Stimulated activated naive CD4-positive, alpha-beta T cell (primary cell): ENCODE data around the gene PARN.

ENCODE experiments used
- DNase-seq, 6 experiments: peaks; one replicate each; lab custom pipeline; 2025; lab: John Stamatoyannopoulos, UW

Gene PARN

DNA sequence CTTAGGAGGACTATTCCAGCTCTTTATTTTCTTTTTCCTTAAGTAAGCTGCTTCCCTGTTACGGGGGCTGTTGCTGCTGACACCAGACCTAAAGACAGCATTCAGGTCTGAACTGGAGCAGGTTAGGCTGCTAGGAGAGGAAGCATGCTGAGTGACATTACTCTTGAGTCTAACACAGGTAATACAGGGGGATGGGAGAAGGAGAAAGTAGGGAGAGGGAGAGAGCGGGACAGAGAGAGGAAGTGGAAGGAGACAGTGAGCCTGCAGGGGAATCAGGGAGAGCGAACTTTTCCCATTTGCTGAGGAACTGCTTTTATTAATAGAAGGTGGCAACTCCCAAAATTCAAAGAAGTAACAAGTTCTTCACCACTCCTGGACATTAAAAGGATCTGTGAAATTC lies 130.9 kb downstream of the PARN start:
- no peak for DNase-seq

DNA sequence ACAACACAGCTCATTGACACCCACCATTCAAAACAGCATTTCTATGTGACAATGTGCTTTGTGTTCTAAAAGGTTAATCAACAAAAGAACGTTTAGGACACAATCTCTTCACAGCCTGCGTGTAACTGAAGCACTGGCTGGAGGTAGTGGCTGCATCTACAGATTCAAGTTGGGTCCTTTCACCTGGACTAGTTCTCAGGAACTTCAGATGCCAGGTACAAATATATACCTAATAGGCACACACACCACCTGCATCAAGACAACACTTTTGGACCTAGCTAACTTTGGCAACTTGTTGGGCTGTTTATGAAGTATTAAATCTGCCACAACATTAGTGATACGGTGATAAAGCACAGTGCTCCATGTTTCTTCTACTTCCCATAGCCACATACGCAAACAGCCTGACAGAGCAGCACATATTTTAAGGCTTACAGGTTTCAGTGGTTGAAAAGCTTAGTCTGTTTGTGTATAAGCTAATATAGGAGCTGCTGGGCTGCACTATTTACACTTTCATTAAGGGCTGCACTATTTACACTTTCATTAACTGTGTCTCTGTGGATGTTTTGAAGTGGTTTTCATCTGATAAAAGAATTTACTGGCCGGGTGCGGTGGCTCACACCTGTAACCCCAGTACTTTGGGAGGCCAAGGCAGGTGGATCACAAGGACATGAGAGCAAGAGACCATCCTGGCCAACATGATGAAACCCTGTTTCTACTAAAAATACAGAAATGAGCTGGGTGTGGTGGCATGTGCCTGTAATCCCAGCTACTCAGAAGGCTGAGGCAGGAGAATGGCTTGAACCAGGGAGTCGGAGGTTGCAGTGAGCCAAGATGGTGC lies 132.6 kb downstream of the PARN start:
- DNase-seq: no peak

DNA sequence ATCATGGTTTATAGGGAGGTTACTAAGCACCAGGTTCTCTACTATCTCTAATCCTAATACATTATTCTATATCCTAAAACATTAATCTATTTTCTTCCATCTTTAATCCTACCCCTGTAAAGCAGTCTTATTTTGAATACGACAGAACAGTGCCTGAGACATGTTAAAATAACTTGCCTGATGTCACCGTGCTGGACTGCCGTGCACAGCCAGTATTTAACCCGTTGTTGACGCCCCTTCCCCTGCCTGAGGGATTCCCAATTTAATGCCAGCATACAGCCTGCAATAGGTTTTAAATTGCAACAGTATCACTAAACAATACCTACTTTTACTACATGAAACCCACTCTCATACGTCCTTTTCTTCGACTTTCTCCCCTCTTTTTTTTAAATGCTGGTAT lies 133.3 kb downstream of the PARN start:
- DNase-seq: no peak

DNA sequence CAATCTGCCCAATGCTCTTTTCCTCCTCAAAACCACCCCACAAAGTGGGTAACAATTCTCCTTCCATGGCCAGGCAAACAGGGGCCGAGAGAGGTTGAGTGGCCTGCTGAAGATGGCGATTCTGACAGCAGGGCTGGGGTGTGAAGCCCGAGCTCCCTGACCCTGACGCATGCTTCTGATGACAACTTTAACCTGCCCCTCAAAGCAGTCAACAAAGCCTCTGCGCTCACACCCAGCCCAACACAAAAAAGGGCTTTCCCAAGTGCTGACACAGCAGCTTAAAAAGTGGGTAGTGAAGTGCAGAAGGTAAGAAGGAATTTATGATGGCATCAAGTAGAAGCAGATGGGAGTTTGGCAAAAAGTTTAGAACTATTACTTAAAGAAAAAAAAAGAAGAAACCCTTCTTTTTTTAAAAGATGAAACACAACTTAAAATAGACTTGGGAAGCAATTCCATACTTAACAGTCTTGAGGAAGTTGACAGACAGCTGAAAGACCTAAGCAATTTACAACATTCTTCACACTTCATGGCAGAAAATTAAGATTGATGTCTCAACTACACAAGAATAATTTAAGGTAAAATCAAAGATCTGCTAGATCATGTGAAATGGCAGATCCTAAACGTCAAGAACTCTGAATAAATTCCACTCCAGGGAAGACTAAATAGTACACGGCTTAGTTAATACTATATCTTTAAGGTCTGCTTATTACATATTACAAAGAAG lies 133.9 kb downstream of the PARN start:
- DNase-seq: no peak

DNA sequence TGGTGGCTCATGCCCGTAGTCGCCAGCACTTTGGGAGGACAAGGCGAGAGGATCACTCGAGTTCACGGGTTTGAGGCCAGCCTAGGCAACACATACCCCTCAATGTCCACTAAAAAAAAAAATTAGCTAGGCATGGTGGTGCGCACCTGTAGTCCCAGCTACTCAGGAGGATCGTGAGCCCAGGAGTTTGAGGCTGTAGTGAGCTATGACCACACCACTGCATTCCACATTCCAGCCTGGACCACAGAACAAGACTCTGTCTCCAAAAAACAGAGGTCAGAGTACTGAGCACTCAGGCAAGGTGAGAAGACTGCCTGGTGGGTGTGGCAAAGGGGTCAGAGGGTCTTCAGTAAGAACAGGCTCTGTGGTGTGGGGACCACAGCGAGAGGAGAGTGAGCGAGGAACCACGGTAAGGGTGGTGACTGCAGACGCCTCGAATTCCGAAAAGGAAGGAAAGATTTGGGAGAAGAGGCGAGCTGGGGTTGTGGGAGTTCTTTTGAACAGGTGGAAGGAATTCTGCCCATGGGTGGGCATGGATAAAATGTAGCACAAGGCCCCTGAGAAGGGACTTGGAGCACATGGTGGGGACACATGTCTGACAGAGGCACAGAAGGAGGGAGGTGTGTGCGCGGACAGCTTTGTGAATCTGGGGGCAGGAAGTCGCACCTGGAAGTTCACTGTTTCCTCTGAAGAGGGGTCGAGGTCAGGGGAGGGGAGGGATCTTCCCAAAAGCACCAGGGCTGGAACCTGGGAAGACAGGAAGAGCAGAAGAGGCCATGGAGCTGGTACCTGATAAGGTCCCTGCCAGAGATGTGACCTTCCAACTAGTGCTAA lies 134.6 kb downstream of the PARN start:
- DNase-seq: no peak

DNA sequence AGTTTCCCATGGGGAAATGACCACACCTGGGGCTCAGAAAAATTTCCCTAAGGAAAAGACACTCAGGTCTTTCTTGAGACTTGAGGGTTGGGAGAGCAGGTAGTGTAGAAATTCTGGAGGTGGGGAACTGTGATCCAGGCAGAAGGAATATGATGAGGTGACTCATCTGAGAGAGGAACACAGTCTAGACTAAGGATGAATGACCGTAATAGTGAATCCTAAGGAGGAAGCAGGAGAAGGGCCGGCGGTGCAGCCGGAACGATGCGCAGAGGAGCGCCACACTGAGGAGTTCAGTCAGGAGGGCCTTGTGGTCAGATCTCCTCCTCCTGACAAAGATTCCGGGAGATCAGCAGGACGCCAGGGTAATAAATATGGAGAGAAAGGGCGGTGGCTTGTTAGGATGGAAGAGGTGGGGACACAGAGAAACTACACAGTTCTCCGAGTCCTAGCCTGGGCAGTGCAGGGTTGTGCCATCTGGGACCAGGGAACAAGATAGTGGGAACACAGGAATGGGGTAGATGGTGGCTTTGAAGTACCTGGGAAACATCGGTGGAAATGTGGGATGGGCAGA lies 135.6 kb downstream of the PARN start:
- no peak for DNase-seq

DNA sequence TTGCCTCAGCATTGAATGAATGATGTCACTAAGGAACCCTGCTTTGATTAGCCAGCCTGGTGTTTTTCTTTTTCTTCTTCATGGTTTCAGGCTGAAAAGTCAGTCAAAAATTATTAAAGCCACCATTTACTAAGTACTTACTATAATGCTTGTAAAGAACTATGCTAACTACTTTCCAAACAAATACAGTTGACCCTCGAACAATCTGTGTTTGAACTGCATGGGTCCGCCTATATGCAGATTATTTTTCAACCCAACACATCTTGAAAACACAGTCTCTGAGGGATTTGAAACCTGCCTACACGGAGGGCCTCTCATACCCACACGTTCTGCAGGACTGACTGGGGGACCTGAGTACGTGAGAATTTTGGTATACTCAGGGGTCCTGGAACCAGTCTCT lies 136.3 kb downstream of the PARN start:
- no peak for DNase-seq

DNA sequence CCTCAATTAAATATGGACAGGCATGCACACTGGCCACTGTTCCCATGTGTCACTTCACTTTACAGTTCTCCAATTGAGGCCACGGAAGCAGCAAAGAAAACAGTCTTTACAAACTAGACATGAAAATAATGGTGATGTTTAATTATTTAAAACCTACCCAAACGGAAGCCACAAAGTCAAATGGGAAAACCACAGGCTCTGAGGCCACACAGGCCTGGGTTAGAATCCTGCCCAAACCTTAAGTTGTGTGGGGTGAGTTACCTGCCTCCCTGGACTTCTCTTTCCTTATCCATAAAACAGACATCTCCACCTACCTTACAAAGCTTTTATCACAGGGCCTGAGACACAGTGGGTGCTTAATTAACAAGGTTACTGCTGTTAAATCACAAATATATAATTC lies 137.4 kb downstream of the PARN start:
- DNase-seq: no peak

DNA sequence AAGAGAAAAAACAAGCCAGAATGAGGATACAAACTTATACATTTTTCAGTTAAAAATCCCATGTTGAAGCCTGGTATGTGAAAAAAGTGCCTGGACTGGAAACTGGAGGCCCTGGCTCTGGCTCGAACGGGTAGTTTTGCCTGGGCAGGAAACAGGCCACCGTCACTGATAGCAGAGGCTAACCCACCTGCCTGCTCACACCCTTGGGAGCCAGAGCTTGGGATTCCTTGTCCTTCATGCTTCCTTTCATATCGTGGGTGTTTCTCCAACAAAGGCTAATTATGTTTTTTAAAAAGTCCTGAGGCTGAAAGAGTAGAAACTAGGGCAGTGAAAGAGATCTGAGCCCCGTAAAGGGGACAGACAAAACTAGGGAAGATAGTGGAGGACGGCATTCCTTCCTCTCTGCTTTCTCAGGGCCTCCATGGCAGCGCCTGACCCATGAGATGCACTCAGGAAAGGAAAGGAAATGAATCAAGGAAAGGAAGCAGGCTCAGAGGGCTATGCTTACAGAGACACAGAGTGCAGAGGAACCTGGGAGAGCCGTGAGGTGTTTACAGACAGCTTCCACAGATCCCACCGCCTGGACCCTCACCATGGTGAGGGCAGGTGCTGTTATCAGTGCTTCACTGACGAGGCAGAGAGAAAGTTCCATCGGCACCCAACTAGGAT lies 138.1 kb downstream of the PARN start:
- DNase-seq: no peak

DNA sequence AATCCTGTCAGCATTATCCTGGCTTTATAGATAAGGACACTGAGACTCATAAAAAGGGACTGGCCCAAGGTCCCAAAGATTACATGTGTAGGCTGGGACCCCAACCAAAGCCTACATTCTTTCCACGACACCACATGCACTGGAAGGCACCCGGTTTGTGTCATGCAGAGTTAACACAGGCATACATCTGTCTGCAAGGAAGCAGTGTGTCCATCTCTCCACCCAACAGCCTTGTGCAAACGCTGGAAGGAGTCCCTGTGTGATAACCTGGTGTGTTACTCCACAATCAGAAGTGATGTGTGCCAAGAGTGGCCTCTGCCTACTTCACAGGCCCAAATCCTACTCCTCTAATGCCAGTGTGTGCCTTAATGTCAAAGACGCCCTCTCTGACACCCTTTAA lies 139.8 kb downstream of the PARN start:
- no peak for DNase-seq

DNA sequence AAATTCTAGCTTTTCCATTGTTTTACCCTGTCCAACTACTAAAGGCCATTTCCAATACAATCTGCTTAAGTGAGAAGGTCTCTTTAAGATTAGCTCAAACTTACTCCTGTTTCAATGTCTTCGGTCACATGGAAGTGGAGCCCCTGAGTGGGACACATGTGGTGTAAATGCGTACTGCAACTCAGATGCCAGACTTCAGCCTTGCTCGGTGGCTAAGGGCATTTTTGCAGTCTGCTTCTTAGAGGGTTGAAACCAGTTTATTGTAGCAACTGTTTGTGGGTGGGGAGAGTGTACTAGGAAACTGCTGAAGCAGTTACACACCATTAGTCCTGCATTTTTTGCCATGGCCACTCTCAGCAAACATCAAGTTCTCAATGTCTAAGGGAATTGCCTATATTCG lies 140.6 kb downstream of the PARN start:
- peak in 1 of 6 experiments; percentile 2 for DNase-seq

DNA sequence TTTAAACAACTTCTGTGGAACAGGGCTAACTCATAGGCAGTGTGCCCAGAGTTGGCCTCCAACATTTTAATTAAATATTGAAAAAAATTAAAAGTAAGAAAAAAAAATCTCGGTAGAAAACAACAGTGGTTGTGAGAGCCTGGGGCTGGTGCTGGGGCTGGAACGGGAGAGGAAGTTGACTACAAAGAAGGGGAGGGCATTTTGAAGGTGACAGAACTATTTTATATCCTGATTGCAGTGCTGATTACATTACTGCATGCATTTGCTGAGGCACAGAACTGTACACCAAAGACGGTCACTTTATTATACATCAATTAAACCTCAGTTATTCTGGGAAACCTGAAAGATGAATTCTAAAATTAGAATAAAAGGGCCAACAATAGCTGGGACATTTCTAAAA lies 142.5 kb downstream of the PARN start:
- peak in 3 of 6 experiments; percentile 0 to 29 (median 28) for DNase-seq

DNA sequence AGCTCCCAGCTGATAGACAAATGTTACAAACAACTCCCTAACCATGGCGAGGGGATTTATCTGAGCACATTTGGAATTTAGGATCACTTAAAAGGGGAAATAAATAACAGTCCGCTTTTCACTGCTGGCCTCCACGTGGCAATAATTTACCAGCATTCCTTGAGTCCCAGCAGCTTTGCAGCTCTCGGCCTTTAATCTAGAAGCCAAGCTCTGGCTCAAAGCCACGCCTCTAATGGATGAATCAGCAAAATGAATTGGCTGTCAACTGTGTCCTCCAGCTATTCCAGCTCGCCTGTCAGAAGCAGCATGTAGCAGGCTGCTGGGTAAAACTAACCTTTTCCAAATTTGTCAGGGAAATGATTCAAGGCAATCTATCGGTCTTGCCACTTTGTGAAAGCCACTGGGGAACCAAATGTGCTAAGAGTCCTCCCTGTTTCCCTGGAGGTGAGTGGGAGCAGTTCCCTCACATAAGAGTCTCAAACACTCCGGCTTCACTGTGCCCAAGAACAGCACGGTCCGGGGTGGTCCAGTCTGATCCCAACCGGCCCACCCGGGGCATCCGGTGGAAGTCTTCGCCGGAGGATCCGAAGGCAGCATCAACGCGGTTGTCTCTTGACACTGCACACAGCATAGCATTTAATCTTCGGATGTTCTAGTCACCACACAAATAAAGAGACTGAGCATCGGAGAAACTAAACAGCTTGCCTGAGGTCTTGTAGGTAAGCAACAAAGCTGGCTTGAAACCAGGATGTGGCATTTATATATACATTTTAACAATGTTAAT lies 143.3 kb downstream of the PARN start:
- no peak for DNase-seq

DNA sequence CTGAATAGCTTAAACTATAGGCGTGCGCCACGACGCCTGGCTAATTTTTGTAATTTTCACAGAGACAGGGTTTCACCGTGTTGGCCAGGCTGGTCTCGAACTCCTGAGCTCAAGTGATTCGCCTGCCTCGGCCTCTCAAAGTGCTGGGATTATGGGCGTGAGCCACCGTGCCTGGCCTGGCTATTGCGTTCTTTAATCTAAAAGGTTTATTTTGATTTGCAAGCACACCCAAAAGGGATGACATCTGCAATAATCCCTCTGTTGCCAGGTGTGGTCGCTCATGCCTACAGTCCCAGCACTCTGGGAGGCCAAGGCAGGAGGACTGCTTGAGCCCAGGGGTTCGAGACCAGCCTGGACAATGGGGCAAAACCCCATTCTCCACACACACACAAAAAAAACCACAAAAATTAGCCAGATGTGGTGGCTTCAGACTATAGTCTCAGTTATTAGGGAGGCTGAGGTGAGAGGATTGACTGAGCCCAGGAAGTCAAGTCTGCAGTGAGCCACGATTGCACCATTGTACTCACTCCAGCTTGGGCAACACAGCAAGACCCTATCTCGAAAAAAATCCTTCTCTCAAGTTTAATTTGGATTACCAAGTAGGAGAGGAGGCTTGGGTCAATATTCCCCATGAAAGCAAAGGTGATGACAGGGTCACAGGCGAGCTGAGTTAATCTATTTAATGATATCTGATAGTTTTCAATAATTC lies 144.1 kb downstream of the PARN start:
- no peak for DNase-seq

DNA sequence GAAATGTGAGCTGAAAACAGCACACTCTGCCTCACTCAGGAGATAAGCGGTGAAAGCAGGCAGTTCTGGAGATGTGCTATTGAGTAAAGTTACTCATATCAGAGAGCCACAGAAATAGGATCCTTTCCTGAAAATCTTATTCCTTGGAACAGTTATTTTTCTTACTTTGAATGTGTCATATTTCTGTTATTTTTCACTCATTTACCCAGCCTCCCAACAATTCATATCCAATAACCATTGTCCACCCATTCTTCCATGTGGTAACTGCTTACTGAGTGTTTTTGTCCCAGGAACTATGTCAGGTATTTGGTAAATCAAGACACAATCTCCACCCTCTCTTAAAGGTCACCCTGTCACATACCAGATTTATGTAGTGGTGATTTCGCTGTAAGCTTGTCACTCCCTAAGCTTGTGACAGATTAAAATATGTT lies 144.9 kb downstream of the PARN start:
- DNase-seq: no peak

DNA sequence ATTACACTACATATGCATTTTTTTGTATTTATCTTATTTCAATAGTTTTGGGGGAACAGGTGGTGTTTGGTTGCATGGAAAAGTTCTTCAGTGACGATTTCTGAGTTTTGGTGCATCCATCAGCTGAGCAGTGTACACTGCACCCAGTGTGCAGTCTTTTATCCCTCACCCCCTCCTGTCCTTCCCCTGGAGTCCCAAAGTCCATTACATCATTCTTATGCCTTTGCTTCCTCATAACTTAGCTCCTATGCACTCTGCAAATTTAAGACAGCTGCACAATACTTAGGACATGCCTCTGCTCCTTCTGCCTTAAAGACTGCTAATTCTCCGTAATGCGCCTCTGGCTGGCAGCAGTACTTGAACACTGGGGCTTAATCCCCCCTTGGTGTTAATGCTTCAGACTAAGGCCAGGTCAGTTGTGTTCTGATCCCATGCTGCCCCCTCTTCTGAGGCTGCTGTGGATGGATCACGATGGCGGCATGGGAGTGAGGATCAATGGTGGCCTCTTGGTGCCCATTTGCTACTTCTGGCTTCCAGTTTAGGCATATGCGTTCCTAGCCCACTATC lies 146.2 kb downstream of the PARN start:
- no peak for DNase-seq

DNA sequence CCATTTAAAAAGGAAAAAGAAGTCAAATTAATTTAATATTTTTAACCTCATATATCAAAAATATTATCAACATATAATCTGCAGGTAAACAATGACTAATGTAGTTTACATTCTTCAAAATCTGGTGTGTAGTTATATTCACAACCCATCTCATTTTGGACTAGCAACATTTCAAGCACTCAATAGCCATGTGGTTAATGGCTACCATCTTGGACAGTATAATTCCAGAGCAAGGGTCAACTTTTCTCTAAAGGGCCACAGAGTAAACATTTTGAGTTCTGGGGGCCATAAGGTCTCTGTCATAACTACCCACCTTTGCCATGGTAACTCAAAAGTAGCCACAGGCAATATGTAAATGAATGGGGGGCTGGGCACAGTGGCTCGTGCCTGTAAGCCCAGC lies 153.9 kb downstream of the PARN start:
- DNase-seq: no peak

DNA sequence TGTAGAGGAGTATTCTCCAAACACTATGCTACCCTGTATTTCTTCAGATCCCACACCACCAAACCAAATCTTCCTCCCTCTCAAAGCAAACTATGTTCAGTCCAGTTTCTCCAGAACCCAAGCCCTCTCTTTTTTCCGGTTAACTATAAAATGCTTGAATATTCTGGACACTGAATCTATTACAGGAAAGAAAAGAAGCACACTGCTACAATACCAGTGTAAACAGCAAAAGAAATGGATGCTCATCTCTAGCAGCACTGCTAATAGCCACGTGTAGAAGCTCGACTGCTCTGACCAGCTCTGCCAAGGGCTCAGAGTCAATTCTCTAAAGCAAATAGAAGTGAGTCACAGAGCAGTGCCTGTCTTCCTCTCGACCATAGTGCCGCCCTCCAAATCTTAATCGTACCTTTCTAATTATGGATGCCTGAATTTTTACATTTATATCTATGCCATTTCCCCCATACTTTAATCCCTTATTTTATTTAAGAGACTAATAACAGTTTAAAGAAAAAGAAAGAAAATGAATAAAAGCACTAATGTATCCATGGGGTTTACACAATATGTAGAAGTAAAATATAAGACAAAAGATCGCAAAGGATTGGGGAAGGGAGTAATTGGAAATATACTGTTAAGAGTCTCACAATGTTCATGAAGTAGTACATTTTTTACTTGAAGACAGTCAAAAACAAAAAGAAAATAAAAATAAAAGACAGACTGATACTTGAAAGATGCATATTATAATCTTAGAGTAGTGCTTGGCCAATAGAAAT lies 154.5 kb downstream of the PARN start:
- DNase-seq: no peak

DNA sequence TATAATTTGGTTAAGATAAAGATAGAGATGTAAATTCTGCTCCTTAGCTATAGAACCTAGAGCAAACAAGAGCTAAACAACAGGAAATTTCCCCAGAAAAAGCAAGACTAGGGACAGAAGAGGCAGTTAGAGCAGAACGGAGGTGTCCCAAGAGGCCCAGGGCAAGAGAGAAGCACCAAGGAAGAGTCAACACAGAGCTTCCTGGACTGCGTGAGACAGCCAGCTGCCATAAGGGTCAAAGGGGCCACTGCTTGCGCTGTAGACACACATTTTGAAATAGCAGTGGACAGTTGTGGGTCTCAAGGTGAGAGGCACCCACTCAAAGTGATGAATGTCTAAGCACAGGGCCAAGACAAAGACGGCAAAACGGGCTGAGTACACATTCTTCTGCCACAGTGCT lies 156.6 kb downstream of the PARN start:
- DNase-seq: no peak
